HG02970 (cell line): ENCODE measurements around the gene KCNQ1OT1.

Experiments used
- ATAC-seq: cut with Tn5 transposase; IDR thresholded peaks from one replicate; pipeline ENCODE4 v1.9.1; 2021; ENCODE audit warnings: mild to moderate bottlenecking, moderate library complexity, moderate number of reproducible peaks; ENCODE audit not compliant: unreplicated experiment, low FRiP score

Gene KCNQ1OT1

DNA sequence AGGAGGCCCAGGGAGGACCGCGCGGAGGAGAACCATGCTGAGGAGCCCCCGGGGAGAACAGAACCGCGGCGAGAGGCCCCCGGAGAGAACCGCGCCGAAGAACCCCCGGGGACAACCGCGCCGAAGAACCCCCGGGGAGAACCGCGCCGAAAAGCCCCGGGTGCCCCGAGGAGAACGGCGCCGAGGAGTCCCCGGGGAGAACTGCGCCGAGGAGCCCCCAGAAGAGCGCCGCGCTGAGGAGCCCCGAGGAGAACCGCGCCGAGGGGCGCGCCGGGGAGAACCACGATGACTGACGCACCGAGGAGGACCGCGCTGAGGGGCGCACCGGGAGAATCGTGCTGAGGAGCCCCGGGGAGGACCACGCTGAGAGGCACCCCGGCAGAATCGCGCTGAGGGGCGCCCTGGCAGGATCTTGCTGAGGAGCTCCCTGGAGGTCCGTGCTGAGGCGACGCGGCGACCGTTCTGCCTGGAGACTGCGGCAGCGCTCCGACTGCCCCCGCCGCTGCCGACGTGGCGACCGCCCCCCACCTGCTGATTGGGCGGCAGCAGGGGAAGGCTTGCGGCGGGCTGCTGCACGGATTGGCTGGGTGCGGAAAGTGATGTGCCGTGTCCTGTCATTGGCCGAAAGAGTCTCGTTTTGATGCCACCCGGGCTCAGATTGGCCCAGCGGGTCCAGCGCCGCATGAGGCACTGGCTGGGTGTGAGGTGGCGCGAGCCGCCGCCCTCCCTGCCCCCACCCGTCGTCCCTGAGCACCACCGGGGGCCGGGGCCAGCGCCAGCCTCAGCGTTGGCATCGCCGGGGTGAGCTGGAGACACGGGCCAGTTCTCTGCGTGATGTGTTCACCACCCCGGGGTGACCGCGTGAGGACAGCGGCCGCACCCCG, at the start of gene KCNQ1OT1:
TSS of gene KCNQ1OT1 (minus strand) at position 464 of the 884 bp plus-strand sequence.
- peak; percentile 78 for ATAC-seq

DNA sequence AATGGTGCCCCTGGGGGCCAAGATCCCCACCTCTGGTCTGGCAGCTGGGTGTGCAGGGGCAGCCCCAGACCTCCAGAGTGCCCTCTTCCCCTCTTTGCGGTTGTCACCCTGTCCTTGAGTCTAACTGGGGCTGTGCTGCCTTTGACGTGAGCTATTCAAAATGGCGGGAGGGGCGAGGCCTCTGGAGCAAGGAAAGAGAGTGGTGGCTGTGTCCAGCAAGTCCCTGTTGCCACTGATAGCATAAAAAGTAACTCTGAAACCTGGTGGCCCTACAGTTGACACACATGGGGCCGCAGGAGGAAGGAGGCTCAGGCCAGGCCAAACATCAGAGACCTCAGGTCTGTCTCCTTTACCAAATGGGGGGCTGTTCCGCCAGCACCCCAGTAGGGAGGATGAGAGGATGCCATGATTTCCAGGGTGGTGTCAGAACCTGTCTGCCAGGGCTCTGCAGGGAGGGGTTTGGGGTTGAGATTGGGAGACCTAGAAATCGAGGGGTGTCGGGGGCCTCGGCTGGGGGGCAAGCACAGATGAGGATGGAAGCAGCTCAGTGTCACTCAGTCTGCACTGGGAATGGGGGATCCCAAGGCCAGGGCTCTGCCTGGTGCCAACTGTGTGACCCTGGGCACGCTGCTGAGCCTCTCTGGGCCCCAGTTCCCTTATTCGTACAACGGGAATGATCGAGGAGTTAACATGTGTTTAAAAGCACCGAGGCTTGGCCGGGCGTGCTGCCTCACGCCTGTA, 49.2 kb upstream of the KCNQ1OT1 start:
- ATAC-seq, result no peak

DNA sequence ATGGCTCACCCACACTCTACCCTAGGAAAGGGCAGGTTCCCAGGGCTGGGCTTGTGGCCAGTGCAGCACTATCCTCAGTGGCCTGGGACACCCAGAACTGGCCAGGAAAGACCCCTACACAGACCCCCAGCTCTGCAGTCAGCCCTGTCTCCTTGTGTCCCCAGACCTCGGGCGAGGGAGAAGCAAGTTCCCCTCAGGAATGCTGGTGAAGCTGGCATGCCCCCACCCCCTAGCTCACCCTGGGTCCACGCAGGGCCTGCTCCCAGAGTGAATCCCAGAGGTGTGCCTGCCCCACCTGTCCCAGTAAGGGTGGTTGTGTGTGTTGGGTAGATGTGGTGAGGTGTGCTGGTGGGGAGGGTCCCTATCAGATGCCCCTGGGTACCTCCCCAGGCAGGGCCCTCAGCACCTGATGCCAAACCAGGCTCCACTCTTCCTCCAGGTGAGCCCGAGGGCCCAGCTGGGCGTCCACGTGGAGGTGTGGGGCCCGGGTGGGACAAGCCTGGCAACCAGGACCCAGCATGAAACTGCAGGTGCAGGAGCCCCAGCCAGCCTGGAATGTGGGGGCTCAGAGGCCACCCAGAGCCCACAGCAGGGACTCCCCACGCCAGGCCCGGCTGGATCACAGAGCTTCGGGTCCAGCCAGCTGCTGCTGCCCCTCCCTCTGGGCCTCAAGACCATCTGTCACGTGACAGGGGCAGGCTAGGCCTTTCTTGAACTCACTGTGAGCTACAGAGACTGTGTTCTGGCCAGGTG, 48.4 kb upstream of the KCNQ1OT1 start:
- ATAC-seq, result no peak

DNA sequence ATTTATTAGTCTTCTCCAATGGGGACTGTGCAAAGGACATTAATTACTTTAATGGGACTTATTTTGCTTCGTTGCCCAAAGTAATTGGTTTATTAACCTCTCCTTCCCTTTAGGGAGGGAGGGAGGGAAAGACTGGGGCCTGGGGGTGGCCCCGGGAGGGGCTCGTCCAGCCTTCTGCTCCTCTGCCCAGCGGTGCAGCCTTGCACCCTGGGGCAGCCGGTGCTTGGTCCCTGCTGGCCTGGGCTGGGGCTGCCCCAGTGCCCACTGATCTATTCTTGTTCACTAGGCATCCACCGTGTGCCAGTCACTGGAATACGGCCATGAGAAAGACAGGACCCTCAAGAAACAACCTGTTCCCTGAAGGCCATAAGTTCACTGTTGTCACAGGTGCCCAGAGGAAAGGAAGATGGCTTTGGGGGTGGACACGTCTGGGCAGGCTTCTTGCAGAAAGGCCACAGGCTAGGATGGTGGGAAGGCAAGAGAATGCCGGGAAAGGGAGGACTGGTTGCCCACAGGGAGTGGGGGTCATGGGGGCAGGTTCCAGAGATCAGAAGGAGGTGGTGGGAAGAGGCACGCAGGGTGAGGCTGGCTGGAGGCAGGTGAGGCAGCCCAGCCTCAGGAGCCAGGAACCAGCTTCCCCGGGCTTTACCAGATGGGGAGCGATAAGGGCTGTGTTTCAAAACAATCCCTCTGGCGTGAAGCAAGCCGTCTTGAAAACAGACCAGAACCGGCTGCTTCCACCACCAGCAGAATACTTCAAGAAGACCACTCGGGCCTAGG, 47.6 kb upstream of the KCNQ1OT1 start:
- ATAC-seq, result no peak

DNA sequence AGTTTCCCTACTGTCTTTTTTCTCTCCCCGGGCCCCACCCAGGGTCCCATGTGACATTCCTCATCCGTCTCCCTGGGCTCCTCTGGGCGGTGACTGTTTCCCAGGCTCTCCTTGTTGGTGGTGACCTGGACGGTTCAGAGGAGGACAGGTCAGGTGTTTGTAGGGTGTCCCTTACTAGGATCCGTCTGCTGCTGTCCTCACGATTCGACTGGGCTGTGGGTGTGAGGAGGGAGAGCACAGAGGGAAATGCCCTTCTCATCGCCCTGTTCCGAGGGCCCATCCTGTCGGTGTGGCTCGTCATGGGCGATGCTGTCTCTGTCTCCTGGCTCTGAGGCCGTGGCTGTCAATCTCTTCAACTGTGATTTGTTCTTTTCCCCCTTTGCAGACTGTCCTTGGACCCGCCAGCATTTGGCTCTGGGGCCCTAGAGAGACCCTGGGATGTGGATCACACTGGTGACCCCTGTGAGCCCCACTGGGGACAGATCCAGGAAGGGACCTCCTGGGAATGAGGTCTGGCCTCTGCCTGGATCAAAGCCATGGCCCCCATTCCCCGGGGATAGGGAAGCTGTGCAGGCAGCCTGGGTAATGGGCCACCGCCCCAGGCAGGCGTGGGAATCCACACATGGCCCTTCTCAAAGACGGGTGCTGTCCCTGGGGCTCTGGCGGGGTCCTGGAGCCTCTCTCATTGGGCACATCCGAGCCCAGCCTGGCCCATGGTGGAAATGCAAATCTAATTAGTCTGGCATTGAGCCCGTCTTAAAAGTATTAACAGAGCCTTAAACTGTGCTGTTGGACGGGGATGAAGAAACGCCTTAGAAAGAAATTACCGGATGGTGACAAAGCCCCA, 46.8 kb upstream of the KCNQ1OT1 start:
- ATAC-seq, result no peak

DNA sequence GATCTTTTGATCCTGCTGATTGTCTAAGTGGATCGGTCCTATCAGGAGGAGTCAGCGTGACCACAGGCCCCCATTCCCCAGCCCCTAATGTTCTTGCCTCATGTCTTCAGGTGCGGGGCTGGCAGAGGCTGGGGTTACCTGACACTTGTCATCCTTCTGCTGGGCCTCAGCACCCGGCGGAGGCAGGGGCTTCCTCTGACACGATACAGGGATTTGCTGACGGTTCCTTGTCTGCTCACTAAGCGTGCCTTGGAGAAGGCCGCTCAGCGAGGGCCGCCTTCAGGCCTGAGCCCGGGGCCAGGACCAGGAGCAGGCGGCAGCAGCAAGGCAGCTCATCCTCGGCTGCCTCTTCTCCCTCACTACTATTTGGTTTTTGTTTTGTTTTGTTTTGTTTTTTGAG, 45.7 kb upstream of the KCNQ1OT1 start:
- no peak for ATAC-seq

DNA sequence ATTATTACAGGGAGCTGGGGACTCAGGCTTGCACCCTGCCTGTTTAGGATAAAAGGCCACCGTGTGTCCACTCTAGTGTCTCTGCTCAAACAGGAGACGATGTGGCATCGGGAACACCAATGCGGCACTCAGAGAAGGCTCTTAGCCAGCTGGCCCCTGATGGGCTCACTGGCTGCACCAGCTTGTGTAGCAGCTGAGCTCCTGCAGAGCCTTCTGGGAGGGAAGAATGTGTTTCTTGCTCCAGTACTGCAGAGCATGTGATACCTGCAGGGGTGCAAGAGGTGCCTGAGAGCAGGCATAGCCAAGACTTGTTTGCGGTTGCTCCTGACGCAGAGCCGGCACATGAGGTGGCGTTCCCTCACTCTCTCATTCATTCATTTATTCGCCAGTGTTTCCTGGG, 44.4 kb upstream of the KCNQ1OT1 start:
- no peak for ATAC-seq

DNA sequence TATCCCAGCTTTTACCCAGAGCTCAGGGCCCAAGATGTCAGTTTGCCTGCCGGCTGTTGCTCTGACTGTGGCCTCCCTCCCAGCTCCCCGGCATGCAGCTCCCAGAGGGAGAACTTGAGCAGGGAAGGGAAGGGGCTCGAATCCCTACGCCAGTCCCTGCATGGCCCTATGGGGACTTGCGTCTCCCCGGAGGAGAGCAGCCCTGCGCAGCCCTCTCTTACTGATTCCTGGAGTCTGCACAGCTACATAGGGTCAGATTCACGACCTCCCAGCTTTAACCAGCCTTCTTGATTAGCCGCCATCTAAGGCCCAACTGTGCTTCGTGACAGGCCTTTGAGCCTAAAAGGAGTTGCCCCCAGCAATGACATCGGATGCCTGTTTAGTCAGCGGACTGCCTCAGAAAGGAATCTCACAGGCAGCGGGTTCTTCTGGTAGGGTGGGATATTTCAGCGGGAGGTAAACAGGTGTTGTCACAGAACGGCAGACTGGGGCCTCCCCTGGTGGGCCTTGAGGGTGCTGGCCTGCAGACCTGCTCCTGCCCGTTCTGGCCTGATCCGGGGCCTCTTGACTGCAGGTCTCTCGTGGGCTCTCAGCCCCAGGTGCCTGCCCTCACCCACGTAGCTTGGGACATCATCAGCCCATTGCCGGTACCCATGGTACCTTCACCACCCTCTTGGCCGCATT, 43.8 kb upstream of the KCNQ1OT1 start:
- no peak for ATAC-seq

DNA sequence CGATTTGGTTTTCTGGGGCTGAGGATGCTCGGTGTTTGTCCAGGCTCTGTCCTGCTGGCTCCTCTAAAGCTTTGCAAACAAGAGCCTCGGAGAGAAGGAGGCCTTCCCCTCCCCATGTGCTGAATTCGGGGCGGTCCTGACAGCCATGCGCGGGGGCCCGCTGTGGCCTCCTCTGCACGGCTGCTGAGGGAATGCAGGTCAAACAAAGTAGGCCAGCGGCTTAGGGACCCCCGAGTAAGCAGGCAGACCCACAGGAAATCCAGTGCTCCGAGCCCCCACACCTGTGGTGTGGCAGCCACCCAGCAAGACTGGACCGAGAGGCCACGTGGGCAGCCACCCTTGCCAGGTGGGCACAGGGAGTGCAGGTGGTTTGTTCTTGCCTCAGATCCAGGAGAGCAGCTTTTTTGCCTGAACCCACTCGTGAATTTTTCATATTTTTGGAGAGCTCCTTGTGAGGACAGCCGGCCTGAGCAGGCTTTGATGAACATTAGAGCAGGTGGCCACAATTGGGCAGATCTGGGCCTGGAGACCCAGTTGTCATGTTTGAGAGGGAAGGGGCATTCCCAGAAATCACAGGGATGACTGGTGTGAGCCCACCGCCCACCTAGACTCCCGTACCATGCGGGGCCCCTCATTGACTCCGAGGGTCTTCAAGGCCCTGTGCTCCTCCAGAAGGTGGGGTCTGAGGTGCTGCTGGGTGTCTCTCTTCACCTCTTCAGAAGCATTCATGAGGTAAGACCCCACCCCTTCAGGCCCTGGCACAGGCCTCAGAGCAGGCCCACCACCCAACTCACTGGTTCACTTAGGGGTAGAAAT, 43.0 kb upstream of the KCNQ1OT1 start:
- no peak for ATAC-seq

DNA sequence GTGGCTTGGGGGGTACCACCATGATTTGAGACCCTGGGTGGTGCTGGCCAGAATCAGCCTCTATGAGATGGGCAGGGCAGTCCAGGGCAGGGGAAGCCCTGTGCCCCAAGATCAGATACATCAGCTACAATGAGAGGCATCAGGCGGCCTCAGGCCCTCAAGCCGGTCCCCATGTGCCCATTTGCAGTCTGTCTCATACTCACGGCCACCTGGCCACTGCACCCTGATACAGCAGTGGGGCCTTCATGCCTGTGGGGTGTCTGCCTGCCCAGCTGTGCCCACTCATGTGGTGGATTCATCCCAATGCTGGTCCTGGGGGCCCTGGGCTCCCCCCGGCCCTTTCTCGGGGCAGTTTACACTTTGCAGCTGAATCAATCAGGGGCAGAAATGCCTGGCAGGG, 42.4 kb upstream of the KCNQ1OT1 start:
- no peak for ATAC-seq

DNA sequence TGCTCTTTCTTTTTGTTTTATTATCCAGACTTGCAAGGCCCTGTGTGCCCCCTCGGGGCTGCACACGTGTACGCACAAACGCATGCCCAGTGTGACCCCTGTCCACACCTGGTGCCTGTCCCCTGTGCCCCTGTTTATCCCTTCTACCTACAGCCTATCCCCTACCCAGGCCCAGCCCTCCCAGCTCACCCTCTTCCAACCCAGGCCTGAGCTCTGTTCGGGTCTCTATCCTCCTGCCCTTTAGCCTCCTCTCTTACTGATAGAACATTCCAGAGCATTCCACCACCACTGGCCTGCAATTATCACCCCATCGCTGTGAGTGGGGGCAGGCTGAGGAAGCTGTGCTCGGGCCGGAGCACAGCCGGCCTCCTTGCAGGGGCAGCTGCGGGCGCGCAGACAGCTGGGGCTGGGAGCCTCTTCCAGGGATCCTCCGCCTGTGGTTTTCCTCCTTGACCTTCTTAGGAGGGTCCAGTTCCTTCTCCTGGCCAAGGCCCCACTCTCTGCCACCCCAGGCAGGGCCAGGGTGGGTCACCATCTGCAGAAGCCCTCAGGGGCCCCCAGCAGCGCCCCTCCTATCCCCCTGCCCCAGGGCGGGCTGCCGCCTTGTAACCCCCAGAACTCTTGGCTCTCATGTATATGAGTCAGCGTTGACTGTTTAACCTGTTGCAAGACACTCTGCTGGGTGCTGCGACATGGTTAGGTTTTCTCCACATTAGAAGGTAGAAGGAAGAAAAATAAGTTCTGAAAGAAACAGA, 41.8 kb upstream of the KCNQ1OT1 start:
- ATAC-seq, result no peak

DNA sequence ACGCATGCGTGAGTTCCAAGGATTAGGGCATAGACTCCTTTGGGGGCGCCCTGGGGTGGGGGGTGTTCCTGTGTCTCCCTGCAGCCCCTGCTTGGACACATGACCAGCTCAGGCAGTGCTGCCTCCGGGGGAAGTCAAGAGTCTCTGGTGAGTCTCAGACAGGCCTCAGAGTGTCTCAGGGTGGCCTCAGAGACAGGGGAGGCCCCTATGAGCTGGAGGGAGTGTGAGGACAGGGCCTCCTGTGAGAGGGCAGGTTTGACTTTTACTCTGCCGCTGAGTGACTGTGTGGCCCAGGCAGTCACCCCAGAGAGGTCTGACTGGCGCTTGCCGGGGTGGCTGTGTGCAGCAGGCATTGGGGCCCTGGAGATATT, 41.2 kb upstream of the KCNQ1OT1 start:
- no peak for ATAC-seq

DNA sequence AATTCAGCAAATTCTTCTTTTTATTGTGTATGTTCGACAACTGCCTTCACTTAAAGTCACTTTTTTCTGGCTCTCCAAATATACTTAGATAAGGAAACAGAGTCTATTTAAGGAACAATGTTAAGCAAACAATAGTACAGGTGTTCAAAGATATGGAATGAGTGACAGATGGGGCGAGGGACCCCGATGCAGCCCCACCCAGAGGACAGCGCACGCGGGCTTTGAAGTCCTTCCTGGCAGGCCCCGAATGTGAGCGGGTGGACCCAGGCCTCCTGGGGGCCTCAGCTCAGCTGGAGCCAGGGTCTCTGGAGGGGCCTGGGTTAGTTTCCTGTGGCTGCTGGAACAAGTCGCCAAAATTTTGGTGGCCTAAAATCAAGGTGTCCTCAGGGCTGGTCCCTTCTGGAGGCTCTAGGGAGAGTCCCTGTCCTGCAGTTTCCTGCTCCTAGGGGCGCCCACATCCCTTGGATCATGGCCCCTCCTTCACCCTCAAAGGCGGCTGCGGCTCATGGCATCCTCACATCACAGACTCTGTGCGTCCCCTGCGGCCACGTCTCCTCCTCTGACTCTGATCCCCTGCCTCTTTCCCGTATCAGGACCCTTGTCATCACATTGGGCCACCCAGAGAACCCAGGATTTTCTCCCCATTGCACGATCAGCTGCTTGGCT, 40.6 kb upstream of the KCNQ1OT1 start:
- ATAC-seq, result no peak

DNA sequence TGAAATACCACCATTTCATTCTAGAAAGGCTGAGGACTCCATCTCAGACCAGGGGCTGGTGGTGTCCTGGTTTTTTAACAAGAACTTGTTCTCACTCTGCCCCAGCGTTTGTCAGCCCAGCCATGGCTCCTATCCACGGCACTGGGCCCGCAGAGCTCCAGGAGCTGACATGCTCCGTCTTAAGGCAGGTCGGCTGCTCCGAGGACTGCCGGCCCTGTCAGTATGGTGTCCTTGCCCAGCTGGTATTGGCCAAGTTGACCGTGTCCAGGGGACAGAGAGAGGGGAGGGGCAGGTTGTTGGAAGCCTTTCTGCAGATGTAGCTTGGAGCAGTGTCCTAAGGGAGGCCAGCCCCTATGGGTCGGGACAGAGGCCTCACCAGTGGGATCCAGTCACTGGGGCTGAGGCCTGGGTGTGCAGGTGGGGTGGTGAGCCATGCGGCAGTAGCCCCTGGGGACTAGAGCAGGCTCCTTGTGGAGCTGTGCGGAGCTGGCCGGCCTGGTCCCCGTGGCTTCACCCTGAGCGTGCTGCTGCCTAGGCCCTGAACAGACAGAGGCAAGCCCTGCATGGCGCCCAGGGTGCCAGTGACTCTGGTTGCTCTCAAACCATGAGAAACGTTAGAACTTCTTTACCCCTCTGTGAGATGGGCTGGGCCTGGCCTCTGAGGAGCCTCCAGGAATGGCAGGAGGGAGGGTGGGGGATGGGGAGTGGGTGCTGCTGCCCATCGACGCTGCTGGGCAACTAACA, 39.9 kb upstream of the KCNQ1OT1 start:
- ATAC-seq, result no peak

DNA sequence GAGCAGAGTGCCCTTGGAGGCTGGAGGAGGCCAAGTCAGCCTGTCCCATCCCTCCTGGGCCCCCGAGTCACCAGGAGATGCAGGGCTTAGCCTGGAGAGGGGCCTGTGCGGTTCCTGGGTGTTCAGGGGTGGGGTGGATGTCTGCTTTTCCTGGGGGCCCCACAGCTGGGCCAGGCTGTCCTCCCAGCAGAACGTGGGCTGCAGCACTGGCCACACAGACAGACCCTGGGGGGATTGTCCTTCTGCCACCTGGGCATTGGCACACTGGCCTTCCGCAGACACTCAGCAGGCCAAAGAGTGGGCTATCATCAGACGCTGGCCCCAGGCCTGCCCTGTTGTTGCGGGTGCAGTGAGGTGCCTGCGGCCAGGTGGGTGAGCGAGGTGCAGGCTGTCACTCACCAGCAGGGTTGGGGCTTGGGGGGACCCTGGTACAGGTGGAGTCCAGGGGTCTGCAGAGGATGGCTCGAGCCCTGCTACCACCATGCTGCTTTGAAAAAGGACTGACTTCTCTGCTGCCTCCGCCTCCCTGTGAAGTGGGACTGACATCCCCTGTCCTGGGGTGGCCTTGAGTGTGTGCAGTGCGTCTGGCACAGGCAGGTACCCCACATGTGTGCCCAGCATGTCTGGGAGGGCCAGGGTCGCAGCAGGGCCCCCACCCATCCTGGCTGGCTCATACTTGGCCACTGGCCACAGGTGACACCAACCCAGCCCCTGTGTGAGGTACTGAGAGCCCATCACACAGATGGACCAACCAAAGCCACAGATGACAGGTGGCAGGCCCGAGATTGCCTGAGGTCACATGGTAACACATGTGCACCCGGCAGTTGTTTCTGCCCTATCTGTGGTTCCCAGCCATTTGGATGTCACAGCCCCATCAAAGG, 39.0 kb upstream of the KCNQ1OT1 start:
- ATAC-seq, result no peak
